Kasumi-1 (cell line): ENCODE measurements around the gene CAB39L.
"Not testable (repeated sequence)": the region's sequence is repeated elsewhere in the genome, so short reads cannot be mapped to it uniquely, and the experiment has no call there.

Experiments
- DNase-seq, 2 experiments: peaks; one replicate each; lab custom pipeline; 2025; lab: John Stamatoyannopoulos, UW

Gene CAB39L

DNA sequence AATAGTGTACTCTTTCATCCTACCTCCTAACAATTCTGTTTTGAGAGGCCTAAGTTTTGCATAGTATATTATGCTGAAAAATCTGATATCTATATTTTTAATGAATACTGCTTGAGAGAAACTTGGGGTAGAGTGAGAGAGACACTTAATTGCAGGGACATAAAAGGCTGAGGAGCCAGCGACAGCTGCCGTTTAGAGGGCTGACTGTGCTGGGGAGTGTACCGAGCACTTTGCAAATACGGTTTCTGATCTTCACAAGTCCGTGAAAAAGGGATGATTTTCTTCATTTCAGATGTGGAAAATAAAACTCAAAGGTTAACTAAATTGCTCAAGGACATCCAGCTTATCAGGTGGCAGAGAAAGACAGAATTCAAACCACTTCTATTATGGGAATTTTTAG is 97.4 kb downstream of the CAB39L start:
- DNase-seq = no peak

- DNase-seq = no peak
Measured at GRCh38 chr13:49343731-49344130, 100.1 kb downstream of the CAB39L start.

GRCh38 chr13:49343255-49343654 is 100.6 kb downstream of the CAB39L start:
- DNase-seq = no peak

- no peak for DNase-seq
Measured at GRCh38 chr13:49342454-49342853, 101.4 kb downstream of the CAB39L start.

- DNase-seq = no peak
Measured at GRCh38 chr13:49341941-49342340, 101.9 kb downstream of the CAB39L start.

GRCh38 chr13:49341517-49341916 is 102.3 kb downstream of the CAB39L start:
- DNase-seq = no peak

GRCh38 chr13:49340161-49340560 is 103.7 kb downstream of the CAB39L start:
- no peak for DNase-seq

GRCh38 chr13:49336655-49337054 is 107.2 kb downstream of the CAB39L start:
- no peak for DNase-seq

DNA sequence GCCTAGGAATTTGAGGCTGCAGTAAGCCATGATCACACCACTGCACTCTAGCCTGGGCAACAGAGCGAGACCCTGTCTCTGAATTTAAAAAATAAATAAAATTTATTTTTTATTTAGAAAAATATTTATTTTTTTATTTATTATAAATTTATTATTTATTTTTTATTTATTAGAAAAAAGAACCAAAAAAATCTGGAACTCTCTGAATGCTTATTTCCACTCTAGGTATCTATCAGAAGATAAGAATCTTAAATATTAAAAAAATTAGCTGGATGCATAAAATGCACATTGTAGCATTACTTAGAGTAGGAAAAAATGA is 113.4 kb downstream of the CAB39L start:
- DNase-seq = no peak

DNA sequence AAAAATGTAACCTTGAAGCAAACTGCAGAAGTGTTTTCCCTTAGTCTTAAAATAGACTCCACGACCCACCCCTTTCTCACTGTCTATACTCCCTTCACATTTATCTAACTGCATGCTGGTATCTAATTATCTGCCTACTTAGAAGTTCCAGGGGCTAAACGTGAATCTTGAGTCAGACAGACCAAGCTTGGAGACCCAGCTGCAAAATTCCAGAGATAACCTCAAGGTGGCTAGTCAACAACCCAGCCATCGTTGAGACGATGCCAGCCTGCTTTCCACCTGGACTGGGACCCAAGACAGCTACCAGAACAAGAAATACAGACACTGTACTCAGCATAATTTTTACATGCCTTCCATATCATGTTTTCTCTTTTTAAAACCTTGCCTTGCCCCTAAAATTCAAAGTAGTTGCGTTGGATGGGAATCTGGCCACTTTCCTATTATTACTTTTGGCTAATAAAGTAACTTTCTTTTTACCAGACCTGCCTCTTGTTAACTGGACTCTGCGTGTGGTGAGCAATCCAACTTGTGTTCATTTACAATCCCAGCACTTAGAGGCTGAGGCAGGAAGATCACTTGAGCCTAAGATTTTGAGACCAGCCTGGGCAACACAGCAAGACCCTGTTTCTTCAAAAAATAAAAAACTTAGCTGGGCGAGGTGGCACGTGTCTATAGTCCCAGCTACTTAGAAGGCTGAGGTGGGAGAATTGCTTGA is 113.9 kb downstream of the CAB39L start:
- DNase-seq = no peak

DNA sequence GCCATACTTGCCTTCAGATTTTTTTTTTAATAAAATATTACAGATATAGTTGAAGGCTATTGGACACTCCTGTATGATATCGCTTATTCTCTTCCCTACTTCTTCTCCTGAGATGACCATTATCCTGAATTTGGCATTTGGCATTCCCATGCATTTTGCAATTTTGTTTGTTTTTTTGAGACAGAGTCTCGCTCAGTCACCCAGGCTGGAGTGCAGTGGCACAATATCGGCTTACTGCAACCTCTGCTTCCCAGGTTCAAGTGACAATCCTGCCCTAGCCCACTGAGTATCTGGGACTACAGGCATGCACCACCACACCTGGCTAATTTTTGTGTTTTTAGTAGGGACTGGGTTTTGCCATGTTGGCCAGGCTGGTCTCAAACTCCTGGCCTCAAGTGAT is 116.7 kb downstream of the CAB39L start:
- not testable (repeated sequence) for DNase-seq

- DNase-seq = no peak
Measured at GRCh38 chr13:49326222-49326917, 117.5 kb downstream of the CAB39L start.

- DNase-seq = no peak
Measured at GRCh38 chr13:49323344-49323743, 120.5 kb downstream of the CAB39L start.

- no peak for DNase-seq
Measured at GRCh38 chr13:49322702-49323101, 121.2 kb downstream of the CAB39L start.

GRCh38 chr13:49320975-49321374 is 122.9 kb downstream of the CAB39L start:
- no peak for DNase-seq

- no peak for DNase-seq
Measured at GRCh38 chr13:49319951-49320350, 123.9 kb downstream of the CAB39L start.

DNA sequence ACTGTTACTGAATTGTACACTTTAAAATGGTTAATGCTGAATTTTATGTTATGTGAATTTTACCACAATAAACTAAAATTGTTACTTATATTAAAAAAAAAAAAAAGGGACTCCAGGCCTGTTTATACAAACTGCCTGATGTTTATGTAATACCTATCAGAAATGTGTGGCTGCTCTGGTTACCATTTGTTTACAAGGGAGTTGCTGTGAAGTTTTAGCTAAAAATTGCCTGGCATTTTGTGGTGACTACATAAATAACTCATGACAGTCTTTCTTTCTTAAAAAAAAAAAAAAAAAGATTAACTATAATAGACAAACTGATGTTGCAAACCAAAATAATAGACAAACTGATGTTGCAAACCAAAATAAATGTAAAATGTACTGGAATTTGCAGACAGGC is 124.3 kb downstream of the CAB39L start:
- DNase-seq = no peak

DNA sequence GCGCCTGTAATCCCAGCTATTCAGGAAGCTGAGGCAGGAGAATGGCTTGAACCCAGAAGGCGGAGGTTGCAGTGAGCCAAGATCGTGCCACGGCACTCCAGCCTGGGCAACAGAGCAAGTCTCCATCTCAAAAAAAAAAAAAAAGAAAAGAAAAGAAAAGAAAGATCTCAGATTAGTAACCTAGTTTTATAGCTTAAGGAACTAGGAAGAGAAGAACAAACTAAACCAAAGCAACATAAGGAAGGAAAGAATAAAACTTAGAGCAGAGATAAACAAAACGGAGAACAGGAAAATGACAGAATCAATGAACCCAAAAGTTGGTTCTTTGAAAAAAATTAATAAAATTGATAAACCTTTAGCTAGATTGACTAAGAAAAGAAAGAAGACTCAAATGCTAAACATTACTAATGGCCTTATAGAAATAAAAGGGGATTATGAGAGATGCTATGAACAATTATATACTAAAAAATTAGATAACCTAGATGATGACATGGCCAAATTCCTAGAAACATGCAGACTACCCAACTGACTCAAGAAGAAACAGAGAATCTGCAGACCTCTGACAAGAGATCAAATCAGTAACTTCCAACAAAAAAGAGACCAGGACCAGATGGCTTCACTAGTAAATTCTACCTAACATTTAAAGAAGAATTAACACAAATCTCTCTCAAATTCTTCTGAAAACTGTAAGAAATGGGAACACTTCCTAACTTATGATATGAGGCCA is 127.9 kb downstream of the CAB39L start:
- no peak for DNase-seq

- DNase-seq = no peak
Measured at GRCh38 chr13:49315036-49315565, 128.8 kb downstream of the CAB39L start.

DNA sequence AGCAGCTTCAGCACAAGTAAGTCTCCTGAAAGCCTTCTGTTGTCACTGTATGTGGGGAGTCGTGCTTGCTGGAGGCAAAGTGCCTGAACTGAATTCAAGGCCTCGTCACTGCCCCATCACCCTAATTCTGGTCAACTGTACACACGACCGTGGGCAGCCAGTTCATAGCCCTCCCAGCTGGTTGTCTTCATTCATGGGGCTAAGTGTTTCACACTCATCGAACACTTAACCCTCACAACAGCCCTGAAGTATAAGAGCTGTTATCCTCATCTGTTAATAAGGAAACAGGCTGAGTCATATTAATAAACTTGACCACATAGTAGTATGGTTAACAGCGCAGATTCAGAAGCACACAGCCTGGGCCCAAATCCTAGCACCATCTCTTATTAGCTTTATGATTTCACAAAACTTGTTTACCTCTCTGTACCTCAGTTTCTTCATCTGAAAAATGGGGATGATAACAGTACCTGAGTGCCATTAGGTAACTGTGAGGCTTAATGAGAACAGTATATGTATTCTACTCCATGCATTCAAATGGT is 129.5 kb downstream of the CAB39L start:
- DNase-seq = no peak

DNA sequence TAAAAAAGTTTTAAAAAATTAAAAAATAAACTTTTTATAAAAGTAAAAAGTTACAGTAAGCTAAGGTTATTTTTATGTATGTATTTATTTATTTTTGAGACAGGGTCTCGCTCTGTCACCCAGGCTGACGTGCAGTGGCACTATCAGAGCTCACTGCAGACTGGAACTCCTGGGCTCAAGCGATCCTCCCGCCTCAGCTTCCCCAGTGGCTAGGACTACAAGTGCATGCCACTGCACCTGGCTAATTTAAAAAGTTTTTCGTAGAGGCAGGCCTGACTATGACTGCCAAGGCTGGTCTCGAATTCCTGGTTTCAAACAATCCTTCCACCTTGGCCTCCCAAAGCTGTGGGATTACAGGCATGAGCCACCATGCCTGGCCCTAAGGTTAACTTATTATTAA is 132.0 kb downstream of the CAB39L start:
- no peak for DNase-seq

- DNase-seq = no peak
Measured at GRCh38 chr13:49310251-49310650, 133.6 kb downstream of the CAB39L start.

DNA sequence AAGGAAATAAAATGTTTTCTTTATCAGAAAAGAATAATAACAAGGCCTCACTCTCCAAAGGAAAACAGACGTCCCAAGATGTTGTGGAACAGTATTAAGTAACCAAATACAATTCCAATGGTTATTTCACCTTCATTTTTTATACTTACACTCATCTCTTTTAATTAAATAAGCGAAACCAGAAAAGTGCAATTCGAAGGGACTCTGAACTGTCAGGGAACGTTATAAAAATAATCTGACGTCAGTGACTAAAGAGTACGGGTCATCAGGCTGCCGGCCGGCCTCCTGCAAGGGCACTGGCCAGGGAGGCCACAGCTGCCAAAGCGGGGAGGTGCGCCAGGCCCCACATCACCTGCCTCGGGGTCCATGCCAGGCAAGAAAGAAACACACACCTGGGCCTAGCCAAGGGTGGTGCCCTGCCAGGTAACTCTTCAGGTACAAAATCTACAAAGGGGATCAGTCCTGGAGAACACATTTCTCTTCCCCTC is 134.9 kb downstream of the CAB39L start:
- DNase-seq = no peak
